ENCODE results near the gene SH2B3.
"Not testable (repeated sequence)": the region's sequence is repeated elsewhere in the genome, so short reads cannot be mapped to it uniquely, and the experiment has no call there.

Gene SH2B3

DNA sequence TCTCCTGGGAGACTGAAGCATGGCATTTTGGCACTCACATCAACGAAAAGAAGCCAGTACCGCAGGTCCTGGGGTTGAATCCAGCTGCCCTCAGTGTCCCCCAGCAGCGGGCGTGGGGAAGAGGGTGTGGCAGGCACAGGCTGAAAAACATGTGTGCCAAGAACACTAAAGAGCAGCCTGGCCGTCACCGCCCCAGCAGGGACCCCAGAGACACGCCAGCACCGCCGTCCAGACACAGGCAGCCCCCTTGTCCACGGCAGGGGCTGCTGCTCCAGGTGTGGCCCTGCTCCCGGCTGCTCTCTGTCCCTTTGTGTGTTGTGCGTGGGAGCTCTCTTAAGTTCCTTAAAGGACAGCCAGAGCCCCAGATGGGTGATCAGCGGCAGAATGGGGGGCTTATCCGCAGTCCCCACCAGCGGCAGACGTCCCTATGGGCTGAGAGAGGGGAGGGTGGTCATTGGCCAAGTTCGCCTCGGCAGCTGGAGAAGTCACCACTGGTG is 37.4 kb upstream of the SH2B3 start:
- no peaks in the 10 kb centered on the region for H3K27me3 ChIP-seq (ENCODE audit: control insufficient read depth, insufficient read depth, low read length)
- H3K4me1 ChIP-seq (ENCODE audit: control insufficient read depth, insufficient read depth, low read length), result peaks cover 34% of the 10 kb centered on the region
- peak overlapping the region; percentile 86 for H3K9ac ChIP-seq (ENCODE audit: low read length)
- no peaks in the 10 kb centered on the region for H3K36me3 ChIP-seq (ENCODE audit: control insufficient read depth, insufficient read depth, low read length)
- H3K9me3 ChIP-seq (ENCODE audit: control insufficient read depth, low read length), result no peaks in the 10 kb centered on the region
- H3K4me3 ChIP-seq (ENCODE audit: low read length), result peak overlapping the region; percentile 63

DNA sequence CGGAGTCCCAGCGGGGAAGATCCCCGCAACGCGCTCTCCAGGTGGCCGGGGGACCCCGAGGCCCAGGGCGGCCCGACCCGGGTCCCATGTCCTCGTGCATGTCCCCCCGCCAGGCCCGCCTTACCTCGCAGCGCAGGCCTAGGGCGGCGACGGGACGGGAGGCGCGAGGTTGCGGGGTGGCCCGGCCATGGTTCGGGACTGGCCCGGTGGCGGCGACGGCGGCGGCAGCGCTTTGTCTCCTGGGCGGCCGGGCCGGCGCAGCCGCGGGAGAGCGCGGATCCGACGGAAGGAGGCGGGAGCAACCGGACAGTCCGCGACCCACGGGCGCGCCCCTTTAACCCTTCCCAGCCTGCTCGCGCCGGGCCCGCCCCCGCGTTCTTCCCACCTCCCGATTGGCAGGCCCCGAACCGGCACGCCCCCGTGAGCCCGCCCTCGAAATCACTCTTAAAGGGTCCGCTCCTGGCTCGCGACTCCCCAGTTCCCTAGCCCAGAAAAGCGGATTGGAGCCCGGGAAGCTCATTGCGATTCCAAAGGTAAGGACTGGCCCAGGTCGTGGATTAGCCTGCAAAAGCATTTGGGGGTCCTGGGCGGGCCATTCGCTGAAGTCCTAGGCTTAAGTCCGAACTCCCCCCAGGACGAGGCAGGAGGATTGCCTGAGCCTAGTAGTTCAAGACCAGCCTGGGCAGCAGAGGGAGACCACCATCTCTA is 36.8 kb upstream of the SH2B3 start, which contains the start of gene PHETA1:
Gene PHETA1 (minus strand): TSS at position 308 of the 708 bp plus-strand sequence. CDS start 5,668 bp downstream, outside the sequence.
- peaks cover 34% of the 10 kb centered on the region for H3K4me1 ChIP-seq (ENCODE audit: control insufficient read depth, insufficient read depth, low read length)
- no peaks in the 10 kb centered on the region for H3K27me3 ChIP-seq (ENCODE audit: control insufficient read depth, insufficient read depth, low read length)
- peak within 1 kb of the TSS; percentile 86 for H3K9ac ChIP-seq (ENCODE audit: low read length)
- H3K4me3 ChIP-seq (ENCODE audit: low read length), result peak within 1 kb of the TSS; percentile 63
- no peaks in the 10 kb centered on the region for H3K36me3 ChIP-seq (ENCODE audit: control insufficient read depth, insufficient read depth, low read length)
- H3K9me3 ChIP-seq (ENCODE audit: control insufficient read depth, low read length), result no peaks in the 10 kb centered on the region

DNA sequence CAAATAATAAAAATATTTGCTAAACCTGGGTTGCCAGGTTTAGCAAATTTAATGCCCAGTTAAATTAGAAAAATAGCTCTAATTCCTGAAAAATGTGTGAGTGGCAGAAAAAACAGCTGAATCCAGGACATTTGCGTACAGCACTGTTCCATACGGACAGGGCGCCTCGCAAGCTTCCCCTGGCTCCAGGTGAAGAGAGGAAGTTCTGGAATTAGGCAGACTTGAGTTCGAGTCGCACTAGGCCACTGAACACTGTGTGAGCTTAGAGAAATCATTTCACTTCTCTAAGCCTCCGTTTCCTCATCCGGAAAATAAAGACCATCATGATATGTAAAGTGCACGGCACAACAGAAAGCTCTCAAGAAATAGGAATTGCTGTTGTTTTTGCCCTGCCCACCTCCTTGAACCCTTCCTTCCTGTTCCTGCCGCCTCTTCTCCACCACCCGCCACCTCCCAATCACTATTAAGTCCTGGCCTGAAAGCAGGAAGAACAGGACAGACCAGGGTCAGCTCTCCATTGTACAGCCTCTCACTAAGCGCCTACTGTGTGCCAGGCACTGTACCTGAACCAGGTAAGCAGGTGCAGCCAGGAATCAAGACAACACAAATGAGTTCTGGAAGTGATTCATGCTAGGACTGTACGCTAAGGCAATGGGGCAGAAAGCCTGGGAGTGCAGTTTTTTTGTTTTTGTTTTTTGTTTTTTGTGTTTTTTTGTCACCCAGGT is 36.1 kb upstream of the SH2B3 start:
- Histone ChIP-seq H3K36me3 (ENCODE audit: control insufficient read depth, insufficient read depth, low read length) (no peaks in the 10 kb centered on the region), H3K27me3 (ENCODE audit: control insufficient read depth, insufficient read depth, low read length) (no peaks in the 10 kb centered on the region), H3K4me1 (ENCODE audit: control insufficient read depth, insufficient read depth, low read length) (peaks cover 30% of the 10 kb centered on the region), H3K4me3 (ENCODE audit: low read length) (peak overlapping the region; percentile 62), H3K9me3 (ENCODE audit: control insufficient read depth, low read length) (no peaks in the 10 kb centered on the region), H3K9ac (ENCODE audit: low read length) (peak overlapping the region; percentile 73)

DNA sequence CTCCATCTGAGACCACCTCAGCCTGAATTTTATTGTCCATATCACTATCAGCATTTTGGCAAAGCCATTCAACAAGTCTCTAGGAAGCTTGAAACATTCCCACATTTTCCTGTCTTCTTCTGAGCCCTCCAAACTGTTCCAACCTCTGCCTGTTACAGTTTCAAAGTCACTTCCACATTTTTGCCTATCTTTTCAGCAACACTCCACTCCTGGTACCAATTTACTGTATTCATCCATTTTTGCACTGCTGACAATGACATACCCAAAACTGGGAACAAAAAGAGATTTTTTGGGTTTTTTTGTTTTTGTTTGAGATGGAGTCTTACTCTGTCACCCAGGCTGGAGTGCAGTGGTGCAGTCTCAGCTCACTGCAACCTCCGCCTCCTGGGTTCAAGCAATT is 32.5 kb upstream of the SH2B3 start:
- H3K36me3 ChIP-seq (ENCODE audit: control insufficient read depth, insufficient read depth, low read length); H3K27me3 ChIP-seq (ENCODE audit: control insufficient read depth, insufficient read depth, low read length); H3K9ac ChIP-seq (ENCODE audit: low read length); H3K4me1 ChIP-seq (ENCODE audit: control insufficient read depth, insufficient read depth, low read length); H3K9me3 ChIP-seq (ENCODE audit: control insufficient read depth, low read length); H3K4me3 ChIP-seq (ENCODE audit: low read length): not testable (repeated sequence)

DNA sequence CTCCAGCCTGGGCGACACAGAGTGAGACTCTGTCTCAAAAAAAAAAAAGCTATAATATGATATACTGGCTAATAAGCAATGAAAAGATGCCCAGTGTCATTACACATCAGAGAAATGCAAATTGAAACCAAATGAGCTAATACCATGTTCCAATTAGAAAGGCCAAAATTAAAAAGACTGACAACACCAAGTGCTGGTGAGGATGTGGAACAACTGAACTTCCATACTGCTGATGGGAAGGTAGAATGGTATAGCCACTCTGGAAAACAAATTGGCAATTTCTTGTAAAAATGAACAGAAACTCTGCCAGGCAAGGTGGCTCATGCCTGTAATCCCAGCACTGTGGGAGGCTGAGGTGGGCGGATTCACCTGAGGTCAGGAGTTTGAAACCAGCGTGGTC is 28.3 kb upstream of the SH2B3 start:
- H3K9ac ChIP-seq (ENCODE audit: low read length), result no peak overlapping the region
- H3K4me1 ChIP-seq (ENCODE audit: control insufficient read depth, insufficient read depth, low read length), result no peaks in the 10 kb centered on the region
- no peak overlapping the region for H3K4me3 ChIP-seq (ENCODE audit: low read length)
- no peaks in the 10 kb centered on the region for H3K27me3 ChIP-seq (ENCODE audit: control insufficient read depth, insufficient read depth, low read length)
- H3K36me3 ChIP-seq (ENCODE audit: control insufficient read depth, insufficient read depth, low read length), result no peaks in the 10 kb centered on the region
- H3K9me3 ChIP-seq (ENCODE audit: control insufficient read depth, low read length), result no peaks in the 10 kb centered on the region

DNA sequence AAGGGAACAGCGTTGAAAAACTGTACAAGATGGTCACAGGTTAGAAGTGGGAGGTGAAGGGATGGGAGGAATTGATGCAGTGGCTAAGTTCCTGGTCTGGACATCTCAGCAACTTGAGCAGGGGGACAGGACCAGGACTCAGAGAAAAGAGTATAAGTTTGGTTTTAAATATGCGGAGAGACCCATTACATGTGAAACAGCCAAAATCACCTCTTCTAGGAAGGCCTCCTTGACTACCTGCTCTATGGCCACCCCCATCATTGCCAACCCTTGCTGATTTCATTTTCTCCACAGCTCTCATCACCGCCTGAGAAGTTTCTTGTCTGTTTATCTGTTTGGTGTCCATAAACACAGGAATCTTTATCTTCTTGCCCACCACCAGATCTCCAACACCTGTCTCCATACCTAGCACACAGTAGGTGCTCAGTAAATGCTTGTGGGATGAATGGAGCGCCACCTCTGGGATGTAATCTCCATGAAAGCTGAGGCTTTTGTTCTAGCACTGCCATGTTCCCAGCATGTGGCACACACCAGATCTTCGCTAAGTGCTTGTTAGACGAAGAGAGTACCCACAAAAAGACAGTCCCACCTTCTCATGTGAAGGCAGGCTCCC is 25.7 kb upstream of the SH2B3 start:
- Histone ChIP-seq H3K4me1 (ENCODE audit: control insufficient read depth, insufficient read depth, low read length) (no peaks in the 10 kb centered on the region), H3K27me3 (ENCODE audit: control insufficient read depth, insufficient read depth, low read length) (no peaks in the 10 kb centered on the region), H3K36me3 (ENCODE audit: control insufficient read depth, insufficient read depth, low read length) (no peaks in the 10 kb centered on the region), H3K4me3 (ENCODE audit: low read length) (no peak overlapping the region), H3K9ac (ENCODE audit: low read length) (no peak overlapping the region), H3K9me3 (ENCODE audit: control insufficient read depth, low read length) (no peaks in the 10 kb centered on the region)

DNA sequence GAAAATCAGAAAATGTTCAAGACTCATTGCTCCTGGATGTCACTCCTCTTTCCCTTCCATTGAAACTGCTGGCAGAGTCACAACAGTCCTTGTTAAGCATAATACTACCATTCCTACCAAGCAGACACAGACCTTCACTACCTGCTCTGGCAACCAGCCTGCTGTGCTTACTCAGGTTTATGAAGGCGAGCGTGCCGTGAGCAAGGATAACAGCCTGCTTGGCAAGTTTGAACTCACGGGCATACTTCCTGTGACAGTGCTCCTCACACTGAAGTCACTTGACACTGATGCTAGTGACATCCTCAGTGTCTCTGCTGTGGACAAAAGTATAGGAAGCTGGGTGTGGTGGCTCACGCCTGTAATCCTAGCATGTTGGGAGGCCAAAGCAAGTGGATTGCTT is 21.1 kb upstream of the SH2B3 start:
- Histone ChIP-seq H3K9me3 (ENCODE audit: control insufficient read depth, low read length) (no peaks in the 10 kb centered on the region), H3K9ac (ENCODE audit: low read length) (no peak overlapping the region), H3K4me3 (ENCODE audit: low read length) (no peak overlapping the region), H3K27me3 (ENCODE audit: control insufficient read depth, insufficient read depth, low read length) (no peaks in the 10 kb centered on the region), H3K4me1 (ENCODE audit: control insufficient read depth, insufficient read depth, low read length) (no peaks in the 10 kb centered on the region), H3K36me3 (ENCODE audit: control insufficient read depth, insufficient read depth, low read length) (no peaks in the 10 kb centered on the region)

DNA sequence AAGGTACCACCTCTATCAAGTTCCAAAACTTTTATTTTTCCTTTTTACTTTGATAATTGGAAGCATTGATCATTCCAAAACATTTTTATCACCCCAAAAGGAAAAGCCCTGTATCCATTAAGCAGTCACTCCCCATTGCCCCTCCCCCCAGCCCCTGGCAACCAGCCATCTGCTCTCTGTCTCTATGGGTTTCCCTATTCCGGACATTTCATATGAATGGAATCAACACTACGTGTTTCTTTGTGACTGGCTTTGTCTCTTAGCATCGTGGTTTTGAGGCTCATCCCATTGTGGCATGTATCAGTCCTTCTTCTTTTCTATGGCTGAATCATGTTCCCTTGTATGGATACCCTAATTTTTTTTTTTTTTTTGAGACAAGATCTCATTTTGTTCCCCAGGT is 18.8 kb upstream of the SH2B3 start:
- Histone ChIP-seq H3K9ac (ENCODE audit: low read length) (no peak overlapping the region), H3K36me3 (ENCODE audit: control insufficient read depth, insufficient read depth, low read length) (no peaks in the 10 kb centered on the region), H3K27me3 (ENCODE audit: control insufficient read depth, insufficient read depth, low read length) (no peaks in the 10 kb centered on the region), H3K9me3 (ENCODE audit: control insufficient read depth, low read length) (no peaks in the 10 kb centered on the region), H3K4me3 (ENCODE audit: low read length) (no peak overlapping the region), H3K4me1 (ENCODE audit: control insufficient read depth, insufficient read depth, low read length) (no peaks in the 10 kb centered on the region)

DNA sequence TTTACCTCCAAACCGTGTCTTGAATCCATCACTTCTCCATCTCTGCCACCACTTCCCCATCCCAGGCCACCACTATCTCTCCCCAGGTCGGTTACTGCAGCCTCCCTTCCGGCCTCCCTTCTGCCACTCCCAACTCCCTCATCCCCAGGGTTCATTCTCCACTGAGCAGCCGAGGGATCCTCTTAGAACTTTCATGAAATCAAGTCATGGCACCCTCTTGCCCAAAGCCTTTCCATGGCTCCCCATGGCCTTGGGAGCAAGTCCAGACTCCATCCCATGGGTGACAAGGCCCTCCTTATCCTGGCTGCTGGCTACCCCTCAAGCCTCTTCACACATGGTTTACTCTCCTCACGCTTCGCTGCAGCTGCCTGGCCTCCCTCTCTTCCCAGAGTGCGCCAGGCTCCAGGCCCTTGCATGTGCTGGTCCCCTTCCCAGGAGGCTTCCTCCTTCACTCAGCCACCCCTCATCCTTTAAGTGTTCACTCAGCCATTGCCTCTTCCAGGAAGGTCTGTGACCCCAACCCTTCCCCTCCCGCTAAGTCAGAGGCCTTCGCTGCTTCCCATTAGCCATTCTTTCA is 17.9 kb upstream of the SH2B3 start:
- H3K9ac ChIP-seq (ENCODE audit: low read length), result no peak overlapping the region
- no peak overlapping the region for H3K4me3 ChIP-seq (ENCODE audit: low read length)
- no peaks in the 10 kb centered on the region for H3K4me1 ChIP-seq (ENCODE audit: control insufficient read depth, insufficient read depth, low read length)
- H3K9me3 ChIP-seq (ENCODE audit: control insufficient read depth, low read length), result no peaks in the 10 kb centered on the region
- no peaks in the 10 kb centered on the region for H3K27me3 ChIP-seq (ENCODE audit: control insufficient read depth, insufficient read depth, low read length)
- no peaks in the 10 kb centered on the region for H3K36me3 ChIP-seq (ENCODE audit: control insufficient read depth, insufficient read depth, low read length)

DNA sequence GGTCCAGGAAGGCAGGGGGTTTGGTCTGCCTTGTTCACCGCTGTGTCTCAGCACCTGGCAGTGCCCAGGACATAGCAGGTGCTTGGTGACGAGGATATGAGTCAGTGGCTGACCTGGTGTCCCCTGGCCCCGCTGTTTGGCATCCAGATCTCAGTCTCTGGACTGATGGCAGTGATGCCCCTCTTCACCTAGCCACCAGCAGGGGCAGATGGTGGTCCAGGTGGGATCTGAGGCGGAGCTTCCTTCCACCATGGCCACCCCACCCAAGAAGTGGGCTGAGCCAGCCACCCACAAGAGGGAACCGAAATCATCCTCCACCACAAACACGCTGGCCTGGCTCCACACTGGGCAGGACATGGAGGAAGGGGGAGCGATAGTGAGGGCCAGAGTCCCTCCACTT is 16.1 kb upstream of the SH2B3 start:
- Histone ChIP-seq H3K36me3 (ENCODE audit: control insufficient read depth, insufficient read depth, low read length) (no peaks in the 10 kb centered on the region), H3K4me3 (ENCODE audit: low read length) (no peak overlapping the region), H3K27me3 (ENCODE audit: control insufficient read depth, insufficient read depth, low read length) (no peaks in the 10 kb centered on the region), H3K4me1 (ENCODE audit: control insufficient read depth, insufficient read depth, low read length) (no peaks in the 10 kb centered on the region), H3K9ac (ENCODE audit: low read length) (no peak overlapping the region), H3K9me3 (ENCODE audit: control insufficient read depth, low read length) (no peaks in the 10 kb centered on the region)

DNA sequence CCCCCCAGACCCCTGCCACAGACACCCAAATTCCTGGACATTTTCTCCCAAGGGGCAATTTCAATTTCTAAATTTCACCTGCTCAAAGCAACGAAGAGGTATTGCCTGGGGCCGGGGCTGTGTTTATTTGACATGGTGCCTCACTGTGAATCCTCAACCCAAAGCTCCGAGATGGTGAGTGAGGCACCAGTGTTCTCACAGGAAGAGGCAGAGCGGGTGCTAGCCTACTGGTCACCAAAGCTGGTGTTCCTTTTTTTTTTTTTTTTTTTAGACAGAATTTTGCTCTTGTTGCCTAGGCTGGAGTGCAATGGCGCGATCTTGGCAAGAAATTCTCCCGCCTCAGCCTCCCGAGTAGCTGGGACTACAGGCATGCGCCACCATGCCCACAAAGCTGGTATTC is 14.8 kb upstream of the SH2B3 start:
- no peak overlapping the region for H3K4me3 ChIP-seq (ENCODE audit: low read length)
- H3K27me3 ChIP-seq (ENCODE audit: control insufficient read depth, insufficient read depth, low read length), result no peaks in the 10 kb centered on the region
- H3K36me3 ChIP-seq (ENCODE audit: control insufficient read depth, insufficient read depth, low read length), result no peaks in the 10 kb centered on the region
- no peaks in the 10 kb centered on the region for H3K9me3 ChIP-seq (ENCODE audit: control insufficient read depth, low read length)
- no peak overlapping the region for H3K9ac ChIP-seq (ENCODE audit: low read length)
- no peaks in the 10 kb centered on the region for H3K4me1 ChIP-seq (ENCODE audit: control insufficient read depth, insufficient read depth, low read length)
